GM15510 (cell line): ENCODE measurements around the gene XXYLT1.

Experiments used
- POLR2A ChIP-seq: IDR thresholded peaks from 3 replicates; pipeline ENCODE4 v1.6.1; 2011; ENCODE audit warnings: borderline replicate concordance; ENCODE audit not compliant: insufficient read length; ENCODE audit errors: extremely low read depth

Gene XXYLT1

GRCh38 chr3:195258449-195259153 lies 12.4 kb downstream of the XXYLT1 start:
- TF ChIP-seq POLR2A: no peak

- no peak for TF ChIP-seq POLR2A
These were observed 13.2 kb downstream of the XXYLT1 start for GRCh38 chr3:195257454-195258448.

GRCh38 chr3:195256639-195257453 lies 14.1 kb downstream of the XXYLT1 start:
- TF ChIP-seq POLR2A: no peak

- TF ChIP-seq POLR2A: no peak
These were observed 15.1 kb downstream of the XXYLT1 start for GRCh38 chr3:195255571-195256501.

- TF ChIP-seq POLR2A: no peak
These were observed 15.8 kb downstream of the XXYLT1 start for GRCh38 chr3:195255176-195255500.

GRCh38 chr3:195254454-195255175 lies 16.3 kb downstream of the XXYLT1 start:
- TF ChIP-seq POLR2A: no peak

- TF ChIP-seq POLR2A: no peak
These were observed 17.0 kb downstream of the XXYLT1 start for GRCh38 chr3:195253923-195254432.

GRCh38 chr3:195251336-195252065 lies 19.5 kb downstream of the XXYLT1 start:
- no peak for TF ChIP-seq POLR2A

- TF ChIP-seq POLR2A: no peak
These were observed 20.3 kb downstream of the XXYLT1 start for GRCh38 chr3:195250473-195251251.

GRCh38 chr3:195249858-195250464 lies 21.0 kb downstream of the XXYLT1 start:
- TF ChIP-seq POLR2A: no peak

GRCh38 chr3:195249057-195249770 lies 21.7 kb downstream of the XXYLT1 start:
- TF ChIP-seq POLR2A: no peak
